NCI-H524 treated with DMSO at 0.1 percent for 48 hours (cell line): ENCODE data around the gene RPN2.

ENCODE experiments used
- DNase-seq: peaks from one replicate; lab custom pipeline; 2025; lab: John Stamatoyannopoulos, UW

Gene RPN2

DNA sequence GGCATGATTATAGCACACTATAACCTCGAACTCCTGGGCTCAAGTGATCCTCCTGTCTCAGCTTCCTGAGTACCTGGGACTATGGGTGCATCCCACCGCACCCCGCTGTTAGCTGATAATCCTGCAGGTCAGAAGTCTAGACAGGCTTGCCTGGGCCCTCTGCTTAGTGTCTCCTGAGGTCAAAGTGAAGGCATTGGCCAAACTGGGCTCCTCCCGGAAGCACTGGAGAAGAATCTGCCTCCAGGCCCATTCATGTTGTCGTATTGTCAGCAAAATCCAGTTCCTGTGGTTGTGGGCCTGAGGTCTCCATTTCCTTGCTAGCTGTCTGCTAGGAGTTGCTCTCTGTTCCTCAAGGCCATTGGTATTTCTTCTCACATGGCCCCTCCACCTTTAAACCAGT is 6.6 kb downstream of the RPN2 start:
- no peak for DNase-seq

DNA sequence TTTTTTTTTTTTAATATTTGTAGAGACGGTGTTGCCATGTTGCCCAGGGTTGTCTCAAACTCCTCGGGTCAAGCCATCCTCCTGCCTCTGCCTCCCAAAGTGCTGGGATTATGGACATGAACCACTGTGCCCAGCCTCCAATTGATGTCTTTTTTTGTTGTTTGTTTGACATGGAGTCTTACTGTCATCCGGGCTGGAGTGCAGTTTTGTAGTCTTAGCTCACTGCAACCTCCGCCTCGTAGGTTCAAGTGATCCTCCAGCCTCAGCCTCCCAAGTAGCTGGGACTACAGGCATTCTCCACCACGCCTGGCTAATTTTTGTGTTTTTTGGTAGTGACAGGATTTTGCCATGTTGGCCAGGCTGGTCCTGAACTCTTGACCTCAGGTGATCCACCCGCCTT is 9.7 kb downstream of the RPN2 start:
- DNase-seq: no peak

DNA sequence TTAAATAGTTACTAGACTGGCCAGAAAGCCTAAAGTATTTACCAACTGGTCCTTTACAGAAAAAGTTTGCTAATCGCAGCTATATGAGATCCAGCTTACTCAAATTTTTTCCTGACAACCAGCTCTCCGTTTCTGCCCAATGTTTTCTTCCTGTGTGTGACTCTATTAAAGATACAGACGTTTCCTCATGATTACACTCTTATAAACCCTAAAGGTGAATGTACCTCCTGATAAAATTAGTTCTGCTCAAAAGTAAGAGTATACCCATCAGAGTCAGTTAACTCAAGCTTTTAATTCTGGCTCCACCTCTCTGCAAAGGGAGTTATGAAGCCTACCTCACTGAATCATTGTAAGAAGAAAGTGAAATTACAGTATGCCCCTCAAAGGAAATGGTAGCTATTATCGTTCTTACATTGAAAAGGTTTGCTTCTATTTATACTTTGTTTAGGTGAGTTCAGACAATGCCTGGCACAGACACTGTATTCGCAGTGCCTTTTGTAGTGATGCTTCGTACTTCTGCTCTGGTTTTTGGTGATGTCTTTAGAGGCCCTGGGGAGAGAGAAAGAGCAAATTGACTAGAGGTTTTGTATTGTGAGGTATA is 10.4 kb downstream of the RPN2 start:
- no peak for DNase-seq

DNA sequence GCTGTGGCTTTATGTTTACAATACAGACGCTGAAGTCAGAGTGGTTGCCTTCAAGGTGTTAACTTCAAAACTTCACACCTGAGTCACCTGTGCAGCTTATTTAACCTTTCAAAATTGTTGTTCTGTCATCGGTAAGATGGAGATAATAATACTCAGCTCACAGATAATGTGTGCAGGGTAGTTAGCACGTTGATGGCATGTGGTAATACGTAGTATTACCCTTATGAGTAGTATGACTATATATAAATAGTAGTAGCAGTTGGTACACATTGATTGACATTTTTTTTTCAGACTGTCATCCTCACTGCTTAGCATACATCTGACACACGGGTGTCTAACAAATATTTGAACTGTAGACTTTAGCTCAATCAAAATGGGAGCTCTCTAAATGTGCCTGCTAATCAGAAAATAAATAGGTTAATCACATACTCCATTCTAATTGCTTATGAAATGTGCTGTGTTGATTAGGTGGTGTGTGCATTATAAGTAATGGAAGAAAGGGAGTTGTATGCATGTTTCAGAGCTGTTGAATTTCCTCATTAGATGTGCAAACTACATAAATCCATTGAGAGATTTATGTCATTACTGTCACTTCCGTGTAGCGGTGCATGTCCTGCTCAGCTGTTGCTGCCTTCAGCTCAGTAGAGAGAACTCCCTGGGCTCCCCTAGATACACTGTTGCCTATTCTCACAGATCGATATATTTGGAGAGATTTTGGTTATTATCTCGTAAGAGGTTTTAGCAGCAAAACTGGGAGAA is 11.4 kb downstream of the RPN2 start:
- no peak for DNase-seq

DNA sequence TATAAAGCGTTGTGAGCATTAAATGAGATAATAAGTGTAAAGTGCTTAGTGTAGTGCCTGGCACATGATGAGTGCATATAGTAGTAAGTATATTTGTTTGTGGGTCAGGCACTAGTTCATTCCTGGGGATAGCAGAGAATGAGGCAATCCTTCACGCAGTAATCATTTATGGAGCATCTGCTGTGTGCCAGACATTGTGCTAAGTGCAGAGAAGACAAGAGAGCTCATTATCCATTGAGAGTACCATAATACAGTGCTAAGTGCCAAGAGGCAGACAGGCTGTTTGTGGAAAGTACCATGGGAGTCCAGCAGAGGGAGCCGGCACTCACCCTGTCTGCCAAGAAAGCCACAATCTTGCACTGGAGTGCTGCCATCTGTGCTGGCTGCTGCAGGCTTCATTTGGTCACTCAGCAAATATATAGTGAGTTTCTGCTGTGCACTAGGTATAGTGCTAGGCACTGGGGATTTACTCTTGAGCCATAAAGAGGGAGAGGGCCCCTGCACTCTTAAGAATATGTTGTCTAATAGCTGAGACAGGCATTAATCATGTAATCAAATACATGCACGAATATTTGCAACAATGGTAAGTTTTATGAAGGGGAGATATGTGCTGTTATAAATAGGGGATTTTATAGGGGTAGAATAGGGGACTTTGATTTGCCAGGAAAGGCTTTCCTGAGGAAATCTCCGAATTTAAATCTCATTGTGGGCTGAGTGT is 13.2 kb downstream of the RPN2 start:
- DNase-seq: peak; percentile 98

DNA sequence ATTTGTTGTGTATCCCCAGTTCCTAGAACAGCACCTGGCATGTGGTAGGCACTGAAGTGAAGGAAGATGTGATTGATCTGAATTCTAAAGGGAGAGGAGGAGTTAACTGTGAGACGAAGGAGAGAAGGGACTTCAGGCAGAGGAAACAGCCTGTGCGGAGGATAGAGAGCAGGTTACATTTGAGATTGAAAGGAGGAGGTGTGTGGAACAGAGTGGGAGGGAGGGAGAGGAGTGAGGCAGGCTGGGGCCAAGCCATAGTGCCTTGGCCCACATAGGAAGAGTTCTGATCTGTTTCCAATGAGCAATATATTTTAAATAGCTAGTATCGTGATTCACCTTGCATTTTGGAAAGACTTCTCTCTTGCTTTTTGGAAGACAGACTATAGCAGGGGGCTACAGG is 14.1 kb downstream of the RPN2 start:
- DNase-seq: no peak

DNA sequence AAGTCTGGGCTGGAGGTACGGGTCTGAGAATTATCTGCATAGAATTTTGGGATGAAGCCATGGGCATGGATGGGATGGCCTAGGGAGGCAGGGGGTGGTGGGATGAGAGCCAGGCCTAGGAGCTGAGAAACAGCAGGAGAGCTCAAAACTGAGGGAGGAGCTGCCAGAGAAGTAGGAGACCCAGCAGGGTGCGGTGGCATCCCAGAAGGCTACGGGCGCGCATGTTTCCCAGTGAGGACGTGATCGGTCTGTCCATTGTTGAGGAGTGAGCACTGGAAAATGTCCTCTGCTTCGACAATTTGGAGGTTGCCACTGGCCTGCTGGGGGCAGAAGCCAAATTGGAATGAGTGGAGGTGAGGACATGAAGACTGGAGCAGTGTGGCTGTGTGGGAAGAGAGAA is 14.7 kb downstream of the RPN2 start:
- no peak for DNase-seq

DNA sequence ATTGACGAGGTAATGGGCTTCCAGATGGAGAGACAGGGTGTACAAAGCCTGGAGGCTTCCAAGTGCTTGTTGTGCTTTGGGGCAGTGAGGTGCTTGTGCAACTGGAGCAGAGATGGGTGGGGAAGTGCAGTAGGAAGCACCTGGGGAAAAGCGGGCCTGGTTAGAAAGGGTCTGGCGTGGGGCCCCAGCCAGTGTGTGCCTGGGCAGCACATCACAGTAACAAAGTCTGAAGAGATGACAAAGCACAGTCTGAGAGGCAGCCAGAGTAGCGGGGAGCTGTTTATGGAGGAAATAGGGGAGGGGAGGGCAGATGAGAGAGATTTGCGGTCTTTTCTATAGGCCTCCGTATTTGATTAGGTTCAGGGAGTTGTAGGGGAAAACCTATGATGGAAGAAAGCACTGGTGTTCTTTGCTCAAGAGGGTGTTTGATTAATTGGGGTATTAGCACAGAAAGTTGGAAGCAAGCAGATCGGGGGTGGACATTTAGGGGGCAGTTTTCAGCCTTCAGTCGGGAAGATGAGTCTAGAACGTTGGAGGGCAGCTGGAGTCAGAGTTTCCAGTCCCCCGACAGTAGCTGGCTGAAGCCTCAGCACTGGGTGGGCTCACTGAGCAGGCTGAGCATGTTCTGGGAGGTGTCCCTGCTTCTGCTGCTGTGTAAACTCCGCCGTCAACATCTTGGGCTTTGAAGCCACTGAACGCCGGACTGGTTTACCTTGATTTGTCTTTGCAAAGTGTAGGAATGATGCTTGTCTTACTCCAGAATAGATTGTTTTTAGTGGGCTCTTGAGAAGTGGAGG is 15.7 kb downstream of the RPN2 start:
- DNase-seq: no peak

DNA sequence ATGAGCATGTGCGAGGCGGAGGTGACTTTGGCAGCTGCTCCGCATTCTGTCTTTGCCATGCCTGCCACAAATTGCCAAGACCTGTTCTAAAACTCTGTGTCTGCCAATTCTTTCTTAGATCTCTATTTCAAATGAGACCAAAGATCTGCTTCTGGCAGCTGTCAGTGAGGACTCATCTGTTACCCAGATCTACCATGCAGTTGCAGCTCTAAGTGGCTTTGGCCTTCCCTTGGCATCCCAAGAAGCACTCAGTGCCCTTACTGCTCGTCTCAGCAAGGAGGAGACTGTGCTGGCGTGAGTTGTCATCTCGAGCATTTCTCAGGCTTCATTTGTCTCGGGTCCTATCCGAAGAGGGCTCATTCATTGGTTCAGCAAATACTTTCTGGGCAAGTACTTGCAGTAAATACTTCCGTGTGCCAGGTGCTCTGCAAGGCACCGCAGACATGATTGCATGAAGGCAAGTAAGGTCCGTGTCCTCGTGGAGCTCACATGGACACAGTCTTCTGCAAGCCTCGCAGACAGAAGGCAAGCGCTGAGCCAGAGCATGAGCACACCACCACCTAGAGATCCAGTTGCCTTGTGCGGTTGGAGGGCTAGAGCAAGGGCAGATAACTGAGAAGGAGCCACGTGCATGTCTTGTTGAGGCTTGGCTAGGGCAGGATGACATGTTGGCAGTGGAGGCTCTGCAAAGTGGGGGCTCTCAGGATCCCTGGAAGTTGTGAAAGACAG is 20.0 kb downstream of the RPN2 start:
- DNase-seq: no peak

DNA sequence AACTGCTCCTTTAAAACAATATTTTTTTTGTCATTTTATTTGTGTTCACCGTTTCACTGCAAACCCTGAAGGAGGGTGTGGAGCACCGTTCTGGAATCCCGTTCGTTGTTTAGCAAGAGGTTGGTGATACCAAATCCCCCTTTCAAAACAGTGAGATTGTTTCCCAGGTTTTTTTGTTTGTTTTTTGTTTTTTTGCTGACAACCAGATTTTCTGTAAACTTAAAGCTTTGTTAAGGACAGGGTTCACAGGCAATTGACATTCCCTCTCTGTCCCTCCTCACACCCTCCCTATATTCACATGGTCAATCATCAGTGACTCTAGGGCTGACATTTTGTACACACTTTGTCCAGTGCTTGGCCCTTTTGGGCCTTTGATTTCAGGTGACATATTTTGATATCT is 21.2 kb downstream of the RPN2 start:
- no peak for DNase-seq

DNA sequence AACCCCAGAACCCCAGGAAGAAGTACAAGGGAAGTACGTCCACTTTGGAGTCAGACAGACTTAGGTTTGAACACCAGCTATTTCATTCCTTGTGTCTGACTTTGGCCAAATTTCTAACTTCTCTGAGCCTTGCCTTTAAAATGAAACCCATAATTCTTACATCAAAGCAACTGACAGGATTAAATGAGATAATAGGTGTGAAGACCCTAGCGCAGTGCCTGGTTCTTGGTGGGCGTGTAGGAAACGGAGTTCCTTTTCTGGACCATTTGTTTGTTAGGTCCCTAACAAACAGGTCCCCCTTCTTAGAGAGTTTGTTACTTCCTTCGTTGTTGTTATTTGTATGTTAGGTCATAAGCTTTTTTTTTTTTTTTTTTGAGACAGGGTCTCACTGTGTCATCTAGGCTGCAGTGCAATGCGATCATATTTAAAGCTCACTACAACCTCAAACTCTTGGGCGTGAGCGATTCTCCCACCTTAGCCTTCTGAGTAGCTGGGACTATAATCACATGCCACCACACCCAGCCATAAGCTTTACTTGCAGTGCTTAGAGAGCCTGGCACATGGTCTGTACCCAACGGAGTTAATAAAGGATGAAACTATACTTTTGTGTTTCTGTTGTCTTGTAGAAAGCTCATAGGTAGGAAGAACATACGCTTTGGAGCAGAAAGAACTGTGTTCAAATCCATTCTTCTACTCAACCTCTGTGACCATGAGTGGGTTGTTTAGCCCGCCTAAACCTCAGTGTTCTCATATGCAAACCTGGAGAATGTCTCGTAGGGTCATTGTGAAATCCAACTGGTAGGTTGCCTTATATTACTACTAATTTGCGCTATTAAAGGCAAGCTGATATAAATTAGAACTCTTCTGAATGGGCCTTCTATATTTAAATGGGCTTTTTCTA is 22.0 kb downstream of the RPN2 start:
- DNase-seq: no peak

DNA sequence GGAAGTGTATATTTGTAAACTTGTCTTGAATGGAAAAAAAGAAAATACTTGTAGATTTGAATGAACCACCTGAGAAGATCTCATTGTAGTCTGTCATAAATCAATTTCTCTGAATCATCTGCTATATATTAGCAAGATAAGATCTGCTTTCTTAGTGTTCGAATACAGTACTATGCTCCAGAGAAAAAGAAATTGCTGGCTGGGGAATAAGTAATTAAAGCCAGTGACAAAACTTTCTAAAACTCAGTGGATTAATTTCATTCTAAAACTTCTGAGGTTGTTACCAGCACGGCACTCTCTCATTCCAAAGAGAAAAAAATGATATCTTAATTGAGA is 22.7 kb downstream of the RPN2 start:
- no peak for DNase-seq

DNA sequence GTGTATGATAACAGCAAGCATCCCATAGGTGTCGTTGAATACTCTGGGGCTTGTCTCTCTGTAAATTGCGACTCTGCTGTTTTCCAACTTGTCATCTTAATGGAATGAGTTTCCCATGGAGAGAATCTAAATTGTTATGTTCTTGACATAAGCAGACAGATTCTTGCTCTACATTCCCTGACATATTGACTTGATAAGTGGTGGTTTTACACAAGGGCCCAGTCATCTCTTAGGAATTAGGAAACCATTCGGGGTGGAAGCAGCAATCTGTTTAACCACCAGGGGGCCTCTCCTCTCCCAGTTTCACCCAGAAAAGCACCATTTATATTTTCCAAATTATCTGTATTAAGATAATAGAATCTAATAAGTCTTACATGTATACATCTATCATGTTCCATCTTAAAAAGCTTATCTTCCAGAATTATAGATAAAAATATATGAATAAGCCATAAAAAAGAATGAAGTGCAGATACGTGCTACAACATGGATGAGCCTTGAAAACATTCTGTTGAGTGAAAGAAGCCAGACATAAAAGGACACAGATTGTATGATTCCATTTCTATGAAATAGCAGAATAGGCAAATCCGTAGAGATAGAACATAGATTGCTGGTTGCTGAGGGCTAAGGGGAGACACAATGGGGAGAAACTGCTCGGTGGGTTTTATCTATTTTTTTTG is 23.3 kb downstream of the RPN2 start:
- DNase-seq: no peak

DNA sequence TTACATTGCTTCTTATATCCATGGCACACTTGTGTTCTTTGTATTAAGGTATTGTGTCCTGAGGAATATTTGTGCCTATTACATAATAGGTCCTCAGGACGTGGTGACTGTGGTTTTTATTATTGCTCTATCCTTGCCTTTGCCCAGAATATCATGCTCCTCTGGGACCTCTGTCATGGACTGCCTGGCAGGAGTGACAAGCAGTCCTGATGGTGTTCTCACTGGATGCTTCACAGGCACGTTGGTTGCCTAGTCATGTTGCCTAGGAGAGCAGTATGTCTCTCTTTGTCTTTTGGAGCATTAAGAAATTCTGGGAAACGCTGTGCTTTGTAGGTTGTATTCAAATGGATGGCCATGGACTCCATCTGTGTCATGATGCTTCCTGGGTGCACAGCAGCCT is 24.9 kb downstream of the RPN2 start:
- DNase-seq: no peak

DNA sequence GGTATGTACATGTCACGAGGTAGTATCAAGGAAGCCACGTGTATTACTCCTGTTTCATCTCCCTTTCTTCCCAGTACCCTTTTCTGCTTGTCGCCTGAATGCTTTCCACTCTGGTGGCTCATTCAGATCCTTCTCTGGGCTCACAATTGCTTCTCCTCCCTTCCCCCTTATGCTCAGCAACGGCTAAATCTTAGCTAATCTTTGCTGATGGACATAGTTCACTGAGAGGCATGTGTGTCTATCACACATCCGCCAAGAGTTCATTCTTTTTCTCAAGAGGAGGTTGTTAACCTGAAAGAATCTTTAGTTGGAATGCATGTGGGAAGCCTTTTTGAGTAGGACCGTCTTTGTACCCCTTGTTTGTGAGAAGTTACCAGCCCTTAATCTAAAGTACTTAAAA is 26.0 kb downstream of the RPN2 start:
- no peak for DNase-seq

DNA sequence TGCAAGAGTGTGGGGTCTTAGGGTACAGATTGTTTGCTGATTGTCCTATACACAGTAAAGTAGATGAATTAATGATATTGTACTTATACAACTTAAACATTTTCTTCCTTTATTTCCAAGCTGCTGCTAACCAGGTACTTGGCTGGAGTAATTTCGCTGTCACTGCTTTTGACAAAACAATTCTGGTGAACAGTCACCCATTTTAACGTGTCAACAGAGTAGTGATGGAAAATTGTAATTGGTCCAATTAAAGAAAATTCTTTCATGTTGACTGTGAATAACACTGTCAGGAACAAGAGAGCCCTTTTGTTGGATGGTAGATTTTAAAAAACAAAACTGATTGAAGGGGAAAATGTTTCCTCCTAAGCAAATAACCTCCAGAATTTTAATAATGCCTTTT is 26.7 kb downstream of the RPN2 start:
- no peak for DNase-seq

DNA sequence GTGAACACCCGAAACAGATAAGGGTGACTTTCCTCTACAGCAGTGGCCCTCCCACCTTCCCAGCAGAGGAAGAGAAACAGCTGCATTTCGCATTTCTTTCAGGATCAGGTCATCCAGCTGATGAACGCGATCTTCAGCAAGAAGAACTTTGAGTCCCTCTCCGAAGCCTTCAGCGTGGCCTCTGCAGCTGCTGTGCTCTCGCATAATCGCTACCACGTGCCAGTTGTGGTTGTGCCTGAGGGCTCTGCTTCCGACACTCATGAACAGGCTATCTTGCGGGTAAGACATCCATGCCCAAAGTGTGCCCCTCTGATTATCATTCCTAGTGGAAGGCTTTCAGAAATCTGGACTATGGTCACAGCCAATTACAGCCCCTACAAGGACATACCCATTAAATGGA is 28.0 kb downstream of the RPN2 start:
- no peak for DNase-seq

DNA sequence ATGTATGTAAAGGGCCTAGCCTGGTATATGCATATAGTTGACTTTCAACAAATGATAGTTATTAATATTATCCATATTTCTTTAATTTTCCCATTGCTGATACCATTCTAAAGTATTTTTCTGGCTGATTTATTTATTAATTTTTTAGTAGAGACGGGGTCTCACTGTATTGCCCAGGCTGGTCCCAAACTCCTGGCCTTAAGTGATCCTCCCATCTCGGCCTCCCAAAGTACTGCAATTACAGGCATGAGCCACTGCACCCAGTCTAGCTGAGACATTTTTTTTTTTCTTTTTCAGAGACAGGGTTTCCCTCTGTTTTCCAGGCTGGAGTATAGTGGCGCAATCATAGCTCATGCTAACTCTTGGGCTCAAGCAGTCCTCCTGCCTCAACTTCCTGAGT is 30.1 kb downstream of the RPN2 start:
- DNase-seq: no peak

DNA sequence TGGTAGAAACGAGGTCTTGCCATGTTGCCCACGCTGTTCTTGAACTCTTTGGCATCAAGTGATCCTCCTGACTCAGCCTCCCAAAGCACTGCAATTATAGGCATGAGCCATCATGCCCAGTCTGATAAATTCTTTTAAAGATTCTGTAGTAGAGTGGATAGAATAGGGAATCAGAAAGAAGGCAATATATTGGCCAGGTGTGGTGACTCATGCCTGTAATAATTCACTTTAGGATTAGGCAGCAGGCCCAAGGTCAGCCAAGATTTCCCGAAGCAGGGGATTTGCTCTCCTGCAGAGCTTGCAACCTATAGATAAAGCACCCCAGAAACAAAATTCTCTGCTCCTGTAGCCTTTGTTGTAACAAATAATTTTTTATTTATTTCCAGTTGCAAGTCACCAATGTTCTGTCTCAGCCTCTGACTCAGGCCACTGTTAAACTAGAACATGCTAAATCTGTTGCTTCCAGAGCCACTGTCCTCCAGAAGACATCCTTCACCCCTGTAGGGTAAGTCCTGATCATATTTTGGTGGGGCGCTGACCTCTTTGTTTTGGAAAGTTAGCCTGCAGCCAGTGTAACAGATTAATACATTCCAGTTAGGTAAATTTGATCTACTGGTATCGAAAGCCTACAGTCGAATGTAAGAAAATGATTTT is 30.7 kb downstream of the RPN2 start:
- DNase-seq: no peak

DNA sequence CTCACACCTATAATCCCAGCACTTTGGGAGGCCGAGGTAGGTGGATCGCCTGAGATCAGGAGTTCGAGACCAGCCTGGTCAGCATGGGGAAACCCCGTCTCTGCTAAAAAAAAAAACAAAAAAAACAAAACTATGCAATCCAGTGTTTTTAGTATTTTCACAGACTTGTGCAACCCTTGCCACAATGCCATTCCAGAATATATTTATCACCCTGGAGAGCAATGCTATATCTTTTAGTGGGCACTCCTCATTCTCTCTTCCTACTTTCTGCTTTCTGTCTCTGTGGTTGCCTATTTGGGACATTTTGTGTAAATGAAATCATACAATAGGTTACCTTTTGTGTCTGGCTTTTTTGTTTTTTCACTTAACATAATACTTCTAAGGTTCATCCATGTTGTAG is 39.3 kb downstream of the RPN2 start:
- no peak for DNase-seq
